GM13976 (cell line): Measurements from ENCODE around the gene SVIL.

Experiments
- DNase-seq: peaks from one replicate; pipeline ENCODE4 v3.0.0; 2012; ENCODE audit warnings: low spot score
- in situ Hi-C: fragments of 300-500 bp; cut with MboI; formaldehyde crosslinking; loops from one replicate; pipeline ENCODE4 v1.12.0; 2022; ENCODE audit warnings: low sequenced_read_pairs, mixed read lengths, inconsistent platforms; ENCODE audit not compliant: unreplicated experiment
- TF ChIP-seq, protein P1 (sequence below): IDR thresholded peaks from 2 replicates; pipeline ENCODE4 v1.5.1; 2012; ENCODE audit warnings: borderline replicate concordance, mild to moderate bottlenecking; ENCODE audit not compliant: insufficient read depth; ENCODE audit errors: extremely low read depth, missing control alignments, control extremely low read depth

Gene SVIL

GRCh38 chr10:29646238-29646902, 11.6 kb upstream of the SVIL start:
- TF ChIP-seq, protein P1, sequence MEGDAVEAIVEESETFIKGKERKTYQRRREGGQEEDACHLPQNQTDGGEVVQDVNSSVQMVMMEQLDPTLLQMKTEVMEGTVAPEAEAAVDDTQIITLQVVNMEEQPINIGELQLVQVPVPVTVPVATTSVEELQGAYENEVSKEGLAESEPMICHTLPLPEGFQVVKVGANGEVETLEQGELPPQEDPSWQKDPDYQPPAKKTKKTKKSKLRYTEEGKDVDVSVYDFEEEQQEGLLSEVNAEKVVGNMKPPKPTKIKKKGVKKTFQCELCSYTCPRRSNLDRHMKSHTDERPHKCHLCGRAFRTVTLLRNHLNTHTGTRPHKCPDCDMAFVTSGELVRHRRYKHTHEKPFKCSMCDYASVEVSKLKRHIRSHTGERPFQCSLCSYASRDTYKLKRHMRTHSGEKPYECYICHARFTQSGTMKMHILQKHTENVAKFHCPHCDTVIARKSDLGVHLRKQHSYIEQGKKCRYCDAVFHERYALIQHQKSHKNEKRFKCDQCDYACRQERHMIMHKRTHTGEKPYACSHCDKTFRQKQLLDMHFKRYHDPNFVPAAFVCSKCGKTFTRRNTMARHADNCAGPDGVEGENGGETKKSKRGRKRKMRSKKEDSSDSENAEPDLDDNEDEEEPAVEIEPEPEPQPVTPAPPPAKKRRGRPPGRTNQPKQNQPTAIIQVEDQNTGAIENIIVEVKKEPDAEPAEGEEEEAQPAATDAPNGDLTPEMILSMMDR: no peak
- DNase-seq: no peak
- in situ Hi-C loops: no loop called here

DNA sequence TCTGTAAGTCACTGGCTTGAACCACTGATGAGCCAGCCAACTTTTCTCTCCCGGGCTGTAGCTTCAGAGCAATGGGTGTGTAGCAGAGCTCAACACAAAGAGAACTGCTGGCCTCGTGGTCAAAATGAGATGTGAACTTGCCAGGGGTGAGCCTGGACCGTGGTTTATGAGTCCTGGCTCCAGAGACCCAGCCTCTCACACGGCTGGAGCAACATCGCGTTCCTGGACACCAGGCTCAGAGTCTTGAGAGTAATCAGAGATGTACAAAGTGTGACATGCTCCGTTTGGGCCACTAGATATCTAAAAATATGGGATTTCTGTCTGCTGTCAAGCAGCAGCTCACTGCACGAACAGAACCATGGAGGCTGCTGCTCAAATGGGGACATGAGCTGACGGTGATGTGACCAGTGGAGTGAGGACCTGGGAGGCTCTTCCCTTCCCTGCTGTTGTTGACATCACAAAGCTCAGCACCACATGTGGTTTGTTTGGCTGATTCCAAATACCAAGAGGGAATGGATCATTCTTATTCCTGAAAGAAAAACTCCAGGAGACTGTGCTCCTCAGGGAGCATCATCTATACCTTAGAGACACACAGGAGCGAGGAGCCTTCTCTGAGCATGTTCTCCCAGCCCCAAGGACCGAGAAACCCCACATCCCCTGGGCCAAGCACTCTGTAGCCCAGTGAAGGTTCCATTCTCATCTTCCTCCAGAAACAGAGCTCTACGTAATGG, 9.2 kb upstream of the SVIL start:
- TF ChIP-seq, protein P1: no peak
- in situ Hi-C loops: no loop called here
- no peak for DNase-seq

DNA sequence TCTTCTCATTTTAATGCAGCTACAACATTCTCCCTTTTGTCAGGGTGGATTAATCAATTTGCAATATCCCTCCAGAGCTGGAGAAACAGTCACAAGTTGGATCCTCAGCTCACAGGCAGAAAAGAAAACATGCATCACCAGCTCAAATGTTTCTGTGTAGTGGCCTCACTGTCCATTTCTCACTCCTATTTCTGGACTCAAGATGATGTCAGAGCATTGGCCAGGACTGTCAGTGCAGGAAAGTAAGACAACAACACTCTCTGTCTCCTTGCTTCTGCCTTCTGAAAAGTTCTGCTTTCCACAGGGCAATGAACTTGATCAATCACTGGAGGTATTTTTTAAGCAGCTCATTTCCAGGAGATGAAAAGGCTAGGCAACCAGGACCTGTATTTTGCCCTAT, 8.2 kb upstream of the SVIL start:
- no peak for DNase-seq
- in situ Hi-C loops: no loop called here
- TF ChIP-seq, protein P1: no peak

DNA sequence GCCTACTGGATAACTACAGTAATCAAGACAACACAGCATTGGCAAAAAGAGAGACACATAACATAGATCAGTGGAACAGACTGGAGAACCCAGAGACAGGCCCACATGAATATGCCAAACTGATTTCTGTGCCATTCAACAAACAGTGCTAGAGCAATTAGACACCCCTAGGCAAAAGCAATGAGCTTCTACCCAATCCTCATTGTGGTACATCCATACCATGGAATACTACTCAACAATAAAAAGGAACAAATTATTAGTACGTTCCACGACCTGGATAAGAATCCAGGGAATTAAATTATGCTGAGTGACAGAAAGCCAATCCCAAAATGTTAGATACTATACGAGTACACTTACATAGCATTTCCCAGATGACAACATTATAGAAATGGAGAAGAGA, 2.8 kb upstream of the SVIL start:
- TF ChIP-seq, protein P1: no peak
- no peak for DNase-seq
- in situ Hi-C loops: no loop called here

DNA sequence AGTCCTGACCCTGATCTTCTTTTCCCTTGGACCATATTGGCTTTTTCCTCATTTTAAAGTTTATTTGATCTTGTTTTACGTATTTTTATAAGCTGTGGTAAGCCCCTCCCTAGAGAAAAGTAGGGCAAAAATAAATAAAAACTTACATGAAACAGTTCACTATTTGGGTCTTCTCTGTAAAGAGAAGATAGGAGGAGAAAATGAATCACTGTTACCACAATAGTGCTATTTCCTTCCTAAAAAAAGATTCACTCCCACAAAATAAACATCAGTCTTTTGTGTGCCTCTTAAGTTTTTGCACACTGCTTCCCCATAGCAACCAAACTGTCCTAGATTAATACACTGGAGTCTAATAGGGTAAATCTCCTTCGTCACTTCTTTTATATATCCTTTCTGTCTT, 1.4 kb upstream of the SVIL start:
- DNase-seq: no peak
- in situ Hi-C loops: no loop called here
- TF ChIP-seq, protein P1: no peak

DNA sequence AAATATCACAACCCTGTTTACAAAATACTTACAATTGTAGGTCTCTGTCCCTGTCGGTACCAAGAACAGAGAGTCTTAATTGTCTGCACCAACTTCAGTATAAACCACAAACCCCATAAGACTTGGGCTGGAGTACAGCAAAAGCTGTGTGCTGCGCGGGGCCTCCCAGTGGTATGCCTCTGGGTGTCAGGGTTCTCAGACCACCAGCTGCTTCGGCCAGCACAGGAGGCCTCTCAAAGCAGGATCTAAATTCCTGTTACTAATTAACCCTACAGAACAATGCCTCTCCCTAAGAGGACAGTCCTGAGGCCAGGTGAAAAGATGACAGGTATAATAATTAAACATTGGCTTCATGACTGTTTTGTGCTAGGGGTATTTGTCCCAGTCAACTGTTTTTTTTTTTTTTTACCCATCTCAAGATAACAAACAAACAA, 957 bp upstream of the SVIL start:
- in situ Hi-C loops: no loop called here
- no peak for DNase-seq
- TF ChIP-seq, protein P1: no peak

- in situ Hi-C loops: no loop called here
- no peak for DNase-seq
- TF ChIP-seq, protein P1: no peak
These were observed 666 bp downstream of the SVIL start for GRCh38 chr10:29634105-29634504.
